ENCODE measurements around the gene CAPRIN1.

The CAPRIN1 gene

DNA sequence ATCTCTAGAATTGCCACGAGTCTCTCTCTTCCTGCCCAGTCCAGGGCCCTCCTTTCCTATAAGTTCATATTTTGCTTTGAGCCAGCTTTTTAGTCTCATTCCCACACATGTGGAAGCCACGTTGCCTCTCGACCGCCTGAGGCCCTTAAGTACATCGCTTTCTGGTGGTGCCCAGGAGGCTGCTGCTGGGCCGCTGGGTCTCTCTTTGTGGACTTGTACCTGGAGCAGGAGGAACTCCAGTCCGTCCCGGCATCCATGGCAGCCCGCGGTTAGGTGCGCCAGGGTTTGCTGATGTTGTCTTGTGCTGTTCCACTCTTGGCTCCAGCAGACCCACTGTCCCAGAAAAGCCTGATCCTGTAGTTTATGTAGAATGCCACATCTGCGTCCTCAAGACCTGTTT lies 94.9 kb downstream of the CAPRIN1 start:
- no peak for DNase-seq

DNA sequence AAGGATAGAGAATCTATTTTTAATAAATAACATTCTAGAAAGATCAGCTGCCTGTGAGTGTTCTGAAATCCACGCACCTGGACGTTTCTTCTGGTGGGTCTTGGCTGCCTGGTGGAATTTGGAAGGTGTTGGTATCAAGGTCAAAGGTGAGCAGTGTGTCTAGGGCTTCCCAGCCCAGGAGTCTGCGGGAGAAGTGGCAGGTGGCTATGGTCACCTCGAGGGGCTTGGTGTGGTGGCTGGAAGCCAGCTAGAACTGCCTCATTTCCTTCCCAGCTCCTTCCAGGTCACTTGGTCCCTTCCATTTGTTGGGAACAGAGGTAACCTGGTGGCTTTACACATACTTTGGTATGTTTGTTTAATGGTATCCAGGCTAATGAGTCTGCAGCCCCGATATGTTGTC lies 95.3 kb downstream of the CAPRIN1 start:
- no peak for DNase-seq

DNA sequence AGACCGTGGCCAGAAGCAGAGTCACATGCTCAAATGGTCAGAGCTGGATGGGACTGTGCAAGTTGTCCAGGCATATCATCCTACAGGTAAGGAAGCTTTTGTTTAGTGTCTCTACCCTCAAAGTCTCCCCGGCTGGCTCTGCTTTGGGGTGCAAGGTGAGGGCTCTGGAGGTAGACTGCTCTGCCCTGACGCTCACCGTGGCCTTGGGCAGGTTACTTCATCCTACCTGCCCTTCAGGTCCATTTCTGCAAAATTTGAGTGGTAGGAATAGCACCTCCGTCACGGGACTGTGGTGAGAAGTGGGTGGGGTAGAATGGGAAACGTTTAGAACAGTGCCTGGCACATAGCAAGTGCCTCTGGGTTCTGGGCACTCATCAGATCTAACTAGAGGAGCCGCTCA lies 96.0 kb downstream of the CAPRIN1 start:
- DNase-seq: no peak

DNA sequence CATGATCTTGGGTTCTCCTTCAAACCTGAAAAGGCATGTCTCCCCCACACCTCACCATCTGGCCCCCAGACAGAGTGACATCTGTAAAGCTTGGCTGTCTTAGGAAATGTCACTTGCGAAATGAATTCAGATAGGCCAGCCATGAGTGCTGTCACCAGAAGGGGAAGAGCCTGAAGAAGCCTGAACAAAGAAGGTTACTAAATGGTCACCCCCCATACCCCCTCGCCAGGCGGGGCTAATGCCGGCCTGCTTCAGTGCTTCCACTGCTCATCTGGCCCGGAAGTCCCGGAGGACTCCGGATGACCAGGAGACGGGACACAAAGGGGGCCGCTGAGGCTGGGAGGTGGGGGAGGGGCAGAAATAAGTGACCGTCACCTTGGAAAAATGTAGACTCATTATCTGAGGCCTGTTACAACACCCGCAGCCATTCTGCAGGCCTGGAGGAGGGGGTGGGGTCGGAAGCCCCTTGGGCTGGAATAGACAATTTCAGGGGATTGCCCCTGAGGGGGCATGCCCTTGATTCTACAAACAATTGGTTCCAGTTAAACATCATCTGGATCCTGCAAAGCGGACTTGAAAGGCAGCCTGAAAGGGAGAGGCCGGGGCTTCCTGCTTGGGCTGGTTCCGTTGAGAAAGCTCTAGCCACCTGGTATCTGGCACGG lies 97.1 kb downstream of the CAPRIN1 start:
- DNase-seq: no peak

DNA sequence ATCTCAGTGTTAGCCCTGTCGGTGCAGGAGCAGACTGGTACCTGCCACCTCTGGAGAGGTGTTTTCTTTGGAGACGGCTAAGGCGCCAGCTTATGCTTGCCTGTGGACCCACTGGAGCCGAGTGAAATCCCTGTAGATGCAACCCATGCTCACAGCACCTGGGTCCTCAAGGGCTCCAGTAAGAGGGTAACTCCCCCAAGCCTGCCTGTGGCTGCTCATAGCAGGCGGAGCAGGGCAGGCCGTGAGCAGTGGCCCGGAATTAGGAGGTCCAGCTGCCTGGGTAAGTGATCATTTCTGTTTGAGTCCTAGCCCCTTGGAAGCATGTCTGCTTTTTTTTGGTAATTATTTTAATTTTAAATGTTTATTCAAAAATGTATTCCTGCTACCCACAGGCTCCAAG lies 97.7 kb downstream of the CAPRIN1 start:
- DNase-seq: no peak

DNA sequence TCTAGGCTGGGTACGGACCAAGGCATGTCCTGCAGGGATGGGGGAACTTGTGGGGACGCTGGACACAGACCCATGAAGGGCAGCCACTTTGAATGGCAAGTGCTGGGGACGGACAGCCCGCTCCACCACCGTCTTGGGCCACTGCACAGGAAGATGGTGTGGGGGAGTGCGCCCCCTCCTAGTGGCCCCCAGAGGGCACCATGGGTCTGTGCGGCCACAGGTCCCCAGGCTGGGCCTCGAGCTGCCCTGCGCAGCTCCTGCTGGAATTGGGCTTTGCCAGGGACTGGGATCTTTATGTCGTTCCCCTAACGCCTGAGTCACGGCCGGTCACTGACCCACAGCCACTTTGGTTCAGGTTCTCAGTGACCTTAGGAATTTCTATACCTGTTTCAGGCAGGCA lies 98.3 kb downstream of the CAPRIN1 start:
- no peak for DNase-seq

DNA sequence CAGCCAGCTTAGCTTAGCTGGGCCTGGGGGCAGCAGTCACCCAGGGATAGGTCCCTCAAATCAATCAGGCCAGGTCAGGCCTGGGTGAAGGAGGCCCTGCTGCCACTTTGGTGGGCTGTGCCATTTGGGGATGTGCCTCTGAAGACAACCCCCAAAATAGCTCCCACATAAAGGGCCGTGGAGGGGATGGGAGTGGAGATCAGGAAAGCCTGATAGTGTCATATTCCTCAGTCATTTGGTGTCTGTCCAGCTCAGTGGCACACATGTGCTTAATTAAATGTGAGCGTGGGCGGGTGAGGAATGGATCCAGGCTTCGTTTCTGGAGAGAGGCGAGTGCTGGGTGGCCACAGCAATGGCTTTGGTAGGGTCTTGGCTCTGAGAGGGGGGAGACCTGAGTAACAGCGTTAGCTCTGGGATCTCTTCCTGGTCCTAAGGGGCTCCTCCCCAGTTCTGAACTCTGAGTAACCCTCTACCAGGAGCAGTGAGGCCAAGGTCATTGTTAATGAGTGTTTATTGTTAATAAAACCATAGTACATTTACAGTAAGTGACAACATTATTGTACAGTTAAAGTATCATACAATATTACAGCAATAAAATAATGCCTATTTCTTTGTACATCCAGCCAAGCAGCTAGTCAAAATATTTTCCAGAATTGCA lies 99.1 kb downstream of the CAPRIN1 start:
- DNase-seq: no peak
